Mucosa of descending colon (tissue), 3 donors: ENCODE results near the gene SGK1. TPM values are rescaled to one million over a fixed set of nuclear protein-coding genes. Genes with fewer than 3 reads are reported as not detected.

Experiments used
- ATAC-seq: fragments of 200-7000 bp; cut with Tn5 transposase; one replicate; pipeline ENCODE4 v1.9.1; 2020; ENCODE audit warnings: mild to moderate bottlenecking, moderate library complexity
- DNase-seq, 3 donors: peaks; one replicate each; pipeline ENCODE4 v3.0.0-alpha.2; 2020
- H3K36me3 ChIP-seq: fragments of 200-600 bp; one replicate; pipeline ENCODE4 v1.8.0; 2021; ENCODE audit warnings: low read depth, mild to moderate bottlenecking
- H3K4me1 ChIP-seq: fragments of 200-600 bp; one replicate; pipeline ENCODE4 v1.8.0; 2021; ENCODE audit warnings: low read depth, mild to moderate bottlenecking
- H3K4me3 ChIP-seq: fragments of 200-600 bp; one replicate; pipeline ENCODE4 v1.8.0; 2021; ENCODE audit warnings: mild to moderate bottlenecking
- H3K9me3 ChIP-seq: fragments of 200-600 bp; one replicate; pipeline ENCODE4 v1.8.0; 2021; ENCODE audit warnings: mild to moderate bottlenecking
- CTCF ChIP-seq: fragments of 200-600 bp; IDR thresholded peaks from one replicate; pipeline ENCODE4 v1.8.0; 2022; ENCODE audit warnings: antibody characterized with exemption, mild to moderate bottlenecking
- intact Hi-C, 2 donors: fragments of 100-400 bp; cut with DNase I in 1 of 2; cut with micrococcal nuclease in 1 of 2; formaldehyde crosslinking; loops; one replicate each; pipeline versions ENCODE4 v1.11.0 to v1.11.1; 2022; cut with DNase I, micrococcal nuclease
- total RNA-seq, 3 donors: library from RNA; stranded (reverse); fragmentation: NEBNext Ultra II Directional in 2 of 3; extraction: Animal tissue kit (Norgen Biotek cat#: 25700) in 2 of 3; gene quantifications; one replicate each; pipeline versions ENCODE4 v1.2.1 to v1.2.4, GENCODE V29; 2021 to 2023
- donor health status: DM: no; HTN: no; CAD: no; lungs with moderate emphysema.
- donor health status: DM: no; HTN: no; CAD: no.
- donor health status: DM: no; HTN: yes; CAD: no.

SGK1 gene
- total RNA-seq, 3 donors from 2014 or later, result 49.4 to 492 (median 55.0) TPM

GRCh38 chr6:134314006-134314821 lies 3.7 kb downstream of the SGK1 start:
- no peak for DNase-seq

GRCh38 chr6:134312038-134312660 lies 5.8 kb downstream of the SGK1 start:
- Histone ChIP-seq H3K36me3 (no peaks in the 10 kb centered on the region), H3K4me1 (no peaks in the 10 kb centered on the region), H3K9me3 (no peaks in the 10 kb centered on the region), H3K4me3 (no peak overlapping the region)
- no peak for ATAC-seq
- intact Hi-C loops, result no loop called here
- DNase-seq, result no peak
- TF ChIP-seq CTCF, result no peak

More at GRCh38 chr6:134314006-134314821, 3.7 kb downstream of the SGK1 start:
- Histone ChIP-seq H3K4me1 (no peaks in the 10 kb centered on the region), H3K36me3 (no peaks in the 10 kb centered on the region), H3K4me3 (no peak overlapping the region), H3K9me3 (no peaks in the 10 kb centered on the region)
- intact Hi-C loops, result no loop called here
- no peak for ATAC-seq
- no peak for TF ChIP-seq CTCF

- no peaks in the 10 kb centered on the region for H3K36me3 ChIP-seq
- no peaks in the 10 kb centered on the region for H3K9me3 ChIP-seq
- intact Hi-C loops, result no loop called here
- no peak overlapping the region for H3K4me3 ChIP-seq
- no peaks in the 10 kb centered on the region for H3K4me1 ChIP-seq
- DNase-seq, result no peak
- TF ChIP-seq CTCF, result no peak
- no peak for ATAC-seq
These were observed 7.1 kb downstream of the SGK1 start for GRCh38 chr6:134310817-134311216.

GRCh38 chr6:134309983-134310605 lies 7.8 kb downstream of the SGK1 start:
- DNase-seq (no peak), ATAC-seq (no peak)
- TF ChIP-seq CTCF, result no peak
- H3K36me3 ChIP-seq, result no peaks in the 10 kb centered on the region
- intact Hi-C loops, result no loop called here
- H3K4me3 ChIP-seq, result no peak overlapping the region
- no peaks in the 10 kb centered on the region for H3K9me3 ChIP-seq
- no peaks in the 10 kb centered on the region for H3K4me1 ChIP-seq

- DNase-seq, result no peak
- intact Hi-C loops, result no loop called here
- ATAC-seq, result no peak
- H3K9me3 ChIP-seq, result no peaks in the 10 kb centered on the region
- H3K4me3 ChIP-seq, result no peak overlapping the region
- TF ChIP-seq CTCF, result no peak
- H3K4me1 ChIP-seq, result no peaks in the 10 kb centered on the region
- no peaks in the 10 kb centered on the region for H3K36me3 ChIP-seq
These were observed 8.7 kb downstream of the SGK1 start for GRCh38 chr6:134309227-134309626.
